Lower leg skin (tissue), 4 donors: ENCODE data around the gene RNASE7. TPM values are rescaled to one million over a fixed set of nuclear protein-coding genes. Genes with fewer than 3 reads are reported as not detected.
"Not testable (repeated sequence)": the region's sequence is repeated elsewhere in the genome, so short reads cannot be mapped to it uniquely, and the experiment has no call there.

Source experiments
- DNase-seq, 2 donors: peaks; one replicate each; pipeline ENCODE4 v3.0.0-alpha.2; 2019; ENCODE audit warnings: low spot score in 2 of 2
- H3K4me3 ChIP-seq: fragments of 200-600 bp; sonication (generic); 2 replicates; pipeline ENCODE4 v1.5.1; 2017; ENCODE audit warnings: mild to moderate bottlenecking, low read depth; ENCODE audit not compliant: poor library complexity, severe bottlenecking
- CTCF ChIP-seq, 3 donors: fragments of 450-650 bp; IDR thresholded peaks; one replicate each; pipeline ENCODE4 v1.5.1; 2016; ENCODE audit warnings: antibody characterized with exemption in 3 of 3, mild to moderate bottlenecking in 3 of 3, moderate library complexity in 2 of 3
- POLR2A ChIP-seq, 2 donors: fragments of 450-650 bp; IDR thresholded peaks; one replicate each; pipeline ENCODE4 v1.6.1; 2016 to 2017; ENCODE audit warnings: antibody characterized with exemption in 2 of 2, mild to moderate bottlenecking in 1 of 2, moderate library complexity in 1 of 2
- WGBS, 2 donors: methylation state at CpG; one replicate each; pipeline ENCODE4 v1.1.5; 2018; 5-methylcytosine and 5-hydroxymethylcytosine counted together
- intact Hi-C: fragments of 100-400 bp; cut with DNase I; formaldehyde crosslinking; loops from one replicate; pipeline ENCODE4 v1.15.0; 2023; ENCODE audit warnings: low total_unique reads
- total RNA-seq, 4 donors: library from RNA; depleted of rRNA; stranded (reverse); fragments of >200 nt; gene quantifications; one replicate each; pipeline ENCODE4 v1.1.0, GENCODE V29; 2016

RNASE7 gene
- total RNA-seq, 4 donors from 2014 or later = 34.1 to 83.3 (median 47.8) TPM

GRCh38 chr14:20998674-20999366 lies 43.3 kb upstream of the RNASE7 start, which contains the start of gene SLC39A2:
Gene SLC39A2 (plus strand): TSS chr14:20999293. CDS start chr14:20999447, 154 bp downstream.
- WGBS, 2 donors = 21 to 32% methylated on average over 6 of the region's 6 CpGs
- intact Hi-C loops = no loop called here
- H3K4me3 ChIP-seq = no peak within 1 kb of the TSS
- peak; percentile 86 to 91 for DNase-seq
- TF ChIP-seq POLR2A (IDR thresholded peaks at IDR 0.05) = no peak
- TF ChIP-seq CTCF (IDR thresholded peaks at IDR 0.05) = no peak

- no peak overlapping the region for H3K4me3 ChIP-seq
- WGBS, 2 donors = 48 to 64% methylated on average over 4 of the region's 4 CpGs
- intact Hi-C loops = no loop called here
- no peak for TF ChIP-seq CTCF (IDR thresholded peaks at IDR 0.05)
- TF ChIP-seq POLR2A (IDR thresholded peaks at IDR 0.05) = no peak
- no peak for DNase-seq
These were observed 42.6 kb upstream of the RNASE7 start for GRCh38 chr14:20999591-20999990.

GRCh38 chr14:21001218-21001617 lies 40.9 kb upstream of the RNASE7 start:
- no peak overlapping the region for H3K4me3 ChIP-seq
- intact Hi-C loops = no loop called here
- no peak for DNase-seq
- TF ChIP-seq CTCF (IDR thresholded peaks at IDR 0.05) = no peak
- 71 to 82% methylated on average over 5 to 7 of the region's 7 CpGs for WGBS, 2 donors

GRCh38 chr14:21003788-21004346 lies 38.3 kb upstream of the RNASE7 start:
- intact Hi-C loops = no loop called here

GRCh38 chr14:21009721-21010120 lies 32.4 kb upstream of the RNASE7 start:
- DNase-seq, H3K4me3 ChIP-seq: not testable (repeated sequence)
- 83% methylated on average over 3 of the region's 3 CpGs for WGBS, 2 donors
- intact Hi-C loops = loop anchor here (10.0 kb wide), 1 partner anchor 85 kb away; the partner anchor contains the start of gene ZNF219

More at GRCh38 chr14:21003788-21004346, 38.3 kb upstream of the RNASE7 start:
- peak in 1 of 2 donors; percentile 32 for DNase-seq
- 88 to 90% methylated on average over 14 of the region's 14 CpGs for WGBS, 2 donors
- no peak overlapping the region for H3K4me3 ChIP-seq
- TF ChIP-seq POLR2A (IDR thresholded peaks at IDR 0.05) (no peak), CTCF (IDR thresholded peaks at IDR 0.05) (no peak)

GRCh38 chr14:21011136-21011535 lies 31.0 kb upstream of the RNASE7 start:
- DNase-seq = peak in 1 of 2 donors; percentile 66
- no peak for TF ChIP-seq CTCF (IDR thresholded peaks at IDR 0.05)
- TF ChIP-seq POLR2A (IDR thresholded peaks at IDR 0.05) = no peak
- H3K4me3 ChIP-seq = no peak overlapping the region
- intact Hi-C loops = loop anchor here (10.0 kb wide), 1 partner anchor 84 kb away; the partner anchor contains the start of gene ZNF219
- WGBS, 2 donors = 63 to 87% methylated on average over 1 of the region's 1 CpG
